Activated T-cell treated with anti-CD3 and anti-CD28 coated beads for 48 hours (primary cell): ENCODE data around the gene SH3BP4.
"Not testable (repeated sequence)": the region's sequence is repeated elsewhere in the genome, so short reads cannot be mapped to it uniquely, and the experiment has no call there.

Experiments
- DNase-seq: peaks from one replicate; pipeline ENCODE4 v3.0.0-alpha.2; 2020; ENCODE audit warnings: low read depth

The SH3BP4 gene

GRCh38 chr2:235020141-235020540, 68.3 kb downstream of the SH3BP4 start:
- DNase-seq = not testable (repeated sequence)

DNA sequence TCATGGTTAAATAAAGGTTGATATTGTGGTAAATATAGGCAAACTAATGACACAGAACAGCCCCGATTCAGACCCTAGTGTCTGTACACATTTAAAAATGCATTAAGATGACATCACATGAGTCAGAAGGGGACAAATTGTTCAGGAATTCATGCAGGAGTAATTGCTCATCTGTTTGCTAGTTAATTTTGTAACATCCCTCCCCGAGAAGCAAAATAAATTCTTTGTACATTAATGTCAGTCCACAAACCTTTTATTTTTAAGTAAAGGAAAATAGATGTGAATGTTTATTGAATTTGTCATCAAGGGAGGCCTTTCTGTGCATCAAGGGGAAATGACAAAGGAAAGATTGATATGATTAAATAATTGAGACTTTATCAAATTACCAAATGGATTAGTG, 69.9 kb downstream of the SH3BP4 start:
- no peak for DNase-seq

DNA sequence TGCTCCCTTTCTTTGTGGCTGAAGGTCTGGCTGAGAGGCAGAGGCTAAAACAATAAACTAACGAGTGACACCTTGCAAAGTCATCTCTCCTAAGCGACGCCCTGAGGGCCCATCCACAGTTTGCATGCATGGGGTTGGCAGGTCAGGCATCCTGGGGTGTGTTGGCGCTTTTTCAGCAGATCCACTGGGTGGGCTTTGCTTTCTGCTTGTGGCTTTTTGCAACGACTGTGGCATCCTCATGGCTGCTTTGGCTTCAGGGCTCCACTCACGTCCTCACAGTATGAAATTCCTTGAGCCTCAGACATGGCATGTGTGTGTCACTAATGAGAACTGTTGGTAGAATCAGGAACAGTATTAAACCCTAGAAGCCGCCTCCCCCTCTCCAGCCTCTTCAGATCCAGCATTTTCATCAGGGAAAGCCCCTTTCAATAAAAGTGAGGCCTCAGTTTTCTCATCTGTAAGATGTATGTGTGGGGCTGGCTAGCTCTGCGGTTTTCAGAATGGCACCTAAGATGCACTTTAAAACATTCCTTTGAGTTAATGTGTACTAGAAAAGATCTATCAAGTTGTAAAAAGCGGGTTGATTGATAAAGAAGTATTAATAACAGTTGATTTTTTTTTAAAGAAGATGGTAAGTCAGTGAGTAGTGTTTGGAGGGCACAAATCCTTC, 72.5 kb downstream of the SH3BP4 start:
- DNase-seq = no peak

- no peak for DNase-seq
Measured at GRCh38 chr2:235024931-235025773, 73.3 kb downstream of the SH3BP4 start.

DNA sequence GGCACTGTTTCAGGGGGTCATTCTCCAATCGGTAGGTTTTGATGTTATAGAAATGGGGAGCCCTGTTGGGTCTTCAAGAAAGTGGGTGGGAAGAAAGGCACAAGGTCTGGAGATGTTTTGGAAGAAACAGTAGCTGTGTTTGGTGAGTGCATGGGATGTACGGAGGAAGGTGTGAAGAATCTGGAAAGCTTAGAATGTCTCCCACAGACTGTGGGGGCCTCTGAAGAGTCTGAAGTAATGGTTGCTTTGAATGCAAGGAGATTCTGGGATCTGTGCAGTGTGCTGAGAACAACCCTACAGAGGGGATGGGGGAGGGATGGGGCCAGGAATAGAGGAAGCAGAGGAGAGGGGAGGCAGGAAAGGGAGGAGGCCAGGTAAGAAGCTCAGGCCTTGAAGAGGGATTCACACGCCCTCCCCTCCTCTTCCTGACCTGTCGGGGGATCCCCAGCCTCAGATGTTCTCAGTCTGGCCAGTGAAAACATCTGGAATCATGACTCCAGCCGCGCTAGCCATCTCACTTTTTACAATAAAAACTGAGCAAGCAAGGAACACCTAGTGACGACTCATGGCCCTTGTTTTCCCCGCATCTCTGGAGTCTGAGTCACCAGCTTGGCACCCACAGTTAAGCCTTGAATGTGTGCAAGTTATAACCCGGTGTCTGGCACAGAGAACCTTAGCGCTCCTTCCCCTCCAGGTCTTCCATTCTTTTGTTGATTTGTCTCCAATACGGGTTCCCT, 74.2 kb downstream of the SH3BP4 start:
- no peak for DNase-seq

DNA sequence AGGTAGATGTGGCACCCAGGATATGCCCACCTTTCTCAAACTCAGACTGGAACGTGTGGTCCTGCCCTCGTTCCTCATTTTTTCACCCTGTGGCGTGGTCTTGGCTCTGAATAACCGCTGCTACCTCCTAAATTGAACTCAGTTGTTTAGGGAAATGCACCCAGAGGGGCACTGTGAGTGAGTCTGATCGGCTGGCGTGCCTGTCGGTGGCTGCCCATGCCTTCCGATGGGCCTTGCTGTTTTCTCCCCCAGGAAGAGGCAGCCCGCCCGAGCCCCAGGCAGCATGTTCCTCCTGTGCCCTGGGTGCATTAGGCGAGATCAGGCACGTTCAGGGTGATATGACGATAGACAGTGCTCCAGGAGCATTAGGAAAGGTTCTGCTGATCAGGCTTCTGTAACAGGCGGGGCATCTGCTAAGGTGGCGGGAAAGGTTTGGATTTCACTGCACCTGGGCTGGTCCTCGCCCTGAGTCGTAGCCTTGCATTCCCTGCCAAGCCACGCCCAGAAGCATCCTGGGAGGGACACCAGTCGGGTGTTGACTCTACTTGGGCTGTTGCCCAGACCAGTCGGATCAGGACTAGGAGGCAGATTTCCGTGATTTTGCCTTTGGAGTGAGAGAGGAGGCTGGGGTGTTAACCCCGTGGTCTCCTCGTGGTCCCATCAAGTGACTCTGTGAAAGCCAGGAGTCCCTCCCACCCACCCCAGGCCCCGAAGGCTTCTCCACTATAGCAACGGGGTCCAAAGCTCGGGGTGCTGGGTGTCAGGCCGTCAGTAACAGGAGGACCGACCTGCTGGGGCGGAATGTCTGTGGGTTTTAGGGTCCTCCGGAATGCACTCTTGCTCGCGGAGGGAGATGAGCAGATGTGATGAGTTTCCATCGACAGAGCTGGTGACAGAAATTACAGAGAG, 75.1 kb downstream of the SH3BP4 start:
- no peak for DNase-seq

- no peak for DNase-seq
Measured at GRCh38 chr2:235027558-235028214, 75.9 kb downstream of the SH3BP4 start.

DNA sequence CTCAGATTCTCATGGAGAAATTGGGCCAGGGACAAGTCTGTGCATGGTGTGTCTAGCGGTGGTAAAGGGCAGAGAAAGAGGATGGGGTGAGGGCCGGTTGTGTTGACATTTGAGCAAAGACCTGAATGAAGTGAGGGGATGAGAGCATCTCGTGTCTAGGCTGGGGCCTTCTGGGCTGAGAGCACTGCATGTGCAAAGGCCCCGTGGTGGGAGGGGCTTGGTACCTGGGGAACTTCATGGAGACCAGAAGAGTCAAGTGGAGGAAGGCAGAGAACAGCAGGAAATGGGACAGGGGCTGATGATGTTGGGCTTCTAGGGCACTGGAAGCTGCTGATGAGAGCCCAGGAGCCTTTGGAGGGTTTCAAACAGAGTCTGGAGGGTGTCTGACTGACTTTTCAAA, 76.8 kb downstream of the SH3BP4 start:
- no peak for DNase-seq

DNA sequence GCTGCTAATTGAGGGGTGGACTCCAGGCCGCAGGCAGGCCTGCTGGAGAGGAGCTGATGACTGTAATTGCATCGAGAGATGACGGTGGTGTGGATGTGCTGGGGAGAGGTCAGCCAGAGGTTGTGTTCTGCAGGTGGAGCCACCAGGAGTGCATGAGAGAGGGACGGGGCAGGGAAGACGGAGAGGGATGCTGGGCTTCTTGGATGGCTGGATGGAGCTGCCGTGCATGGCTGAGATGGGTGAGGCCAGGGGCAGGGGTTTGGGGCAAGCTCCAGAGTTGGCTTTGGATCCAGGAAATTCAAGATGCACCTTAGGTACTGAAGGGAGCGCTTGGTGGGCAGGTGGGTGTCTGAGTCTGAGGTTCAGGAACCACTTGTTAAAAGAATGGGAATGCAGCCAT, 77.2 kb downstream of the SH3BP4 start:
- DNase-seq = no peak

GRCh38 chr2:235030126-235030525, 78.3 kb downstream of the SH3BP4 start:
- no peak for DNase-seq

GRCh38 chr2:235030936-235031335, 79.1 kb downstream of the SH3BP4 start:
- DNase-seq = no peak

GRCh38 chr2:235031686-235032373, 80.0 kb downstream of the SH3BP4 start:
- DNase-seq = no peak

GRCh38 chr2:235032466-235032865, 80.6 kb downstream of the SH3BP4 start:
- no peak for DNase-seq

GRCh38 chr2:235032949-235033348, 81.1 kb downstream of the SH3BP4 start:
- DNase-seq = no peak

- no peak for DNase-seq
Measured at GRCh38 chr2:235034265-235035118, 82.7 kb downstream of the SH3BP4 start.

- no peak for DNase-seq
Measured at GRCh38 chr2:235037604-235038166, 85.9 kb downstream of the SH3BP4 start.

- DNase-seq = no peak
Measured at GRCh38 chr2:235041221-235041917, 89.6 kb downstream of the SH3BP4 start.

DNA sequence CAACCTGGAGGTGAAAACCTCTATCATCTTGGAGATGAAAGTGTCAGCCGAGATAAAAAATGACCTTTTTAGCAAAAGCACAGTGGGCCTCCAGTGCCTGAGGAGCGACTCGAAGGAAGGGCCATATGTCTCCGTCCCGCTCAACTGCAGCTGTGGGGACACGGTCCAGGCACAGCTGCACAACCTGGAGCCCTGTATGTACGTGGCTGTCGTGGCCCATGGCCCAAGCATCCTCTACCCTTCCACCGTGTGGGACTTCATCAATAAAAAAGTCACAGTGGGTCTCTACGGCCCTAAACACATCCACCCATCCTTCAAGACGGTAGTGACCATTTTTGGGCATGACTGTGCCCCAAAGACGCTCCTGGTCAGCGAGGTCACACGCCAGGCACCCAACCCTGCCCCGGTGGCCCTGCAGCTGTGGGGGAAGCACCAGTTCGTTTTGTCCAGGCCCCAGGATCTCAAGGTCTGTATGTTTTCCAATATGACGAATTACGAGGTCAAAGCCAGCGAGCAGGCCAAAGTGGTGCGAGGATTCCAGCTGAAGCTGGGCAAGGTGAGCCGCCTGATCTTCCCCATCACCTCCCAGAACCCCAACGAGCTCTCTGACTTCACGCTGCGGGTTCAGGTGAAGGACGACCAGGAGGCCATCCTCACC, 90.2 kb downstream of the SH3BP4 start:
- DNase-seq = no peak
